SK-N-SH (cell line): ENCODE measurements around the gene HEMK1. TPM values are rescaled to one million over a fixed set of nuclear protein-coding genes. Genes with fewer than 3 reads are reported as not detected.

Experiments used
- CTCF ChIA-PET: fragments of 300-600, 350-600 bp; formaldehyde crosslinking; extraction: SDS; loops from one replicate; lab custom pipeline; 2021; lab: Yijun Ruan, JAX
- POLR2A ChIA-PET: fragments of 350-600 bp; sonication (Branson Sonifier 250); formaldehyde crosslinking; extraction: SDS; loops from one replicate; lab custom pipeline; 2020; ENCODE audit warnings: antibody characterized with exemption, inconsistent platforms; lab: Yijun Ruan, JAX
- DNase-seq: peaks from one replicate; pipeline ENCODE4 v3.0.0; 2012
- H2AFZ ChIP-seq: fragments of 200-600 bp; sonication (generic); 2 replicates; pipeline ENCODE4 v1.8.1; 2016; ENCODE audit warnings: antibody characterized with exemption, mild to moderate bottlenecking, low read depth
- H3F3A ChIP-seq: fragments of 200-600 bp; sonication (generic); replicated peaks from 2 replicates; pipeline ENCODE3; 2016; ENCODE audit warnings: antibody characterized with exemption, mild to moderate bottlenecking; ENCODE audit not compliant: insufficient read depth
- H3K27ac ChIP-seq, 2 experiments: fragments of 200-500 bp in 1 of 2; fragments of 200-600 bp in 1 of 2; sonication (Bioruptor generic) in 1 of 2; sonication (generic), shearing (Covaris generic) in 1 of 2; 2 replicates each; pipeline versions ENCODE4 v1.5.1 to v1.6.1; 2014 to 2016; ENCODE audit warnings: low read depth in 2 of 2, inconsistent platforms in 1 of 2, low read length in 1 of 2, mild to moderate bottlenecking in 1 of 2, mixed read lengths in 1 of 2
- H3K27me3 ChIP-seq: fragments of 200-600 bp; sonication (generic), shearing (Covaris generic); 2 replicates; pipeline ENCODE4 v1.6.1; 2016; ENCODE audit warnings: mixed run types; ENCODE audit not compliant: insufficient read depth
- H3K36me3 ChIP-seq, 2 experiments: fragments of 200-500 bp in 1 of 2; fragments of 200-600 bp in 1 of 2; sonication (Bioruptor generic) in 1 of 2; sonication (generic) in 1 of 2; replicated peaks in 1 of 2; 2 replicates each; pipeline versions ENCODE3 to v1.5.1; 2014 to 2016; ENCODE audit warnings: low read length in 1 of 2, mild to moderate bottlenecking in 1 of 2; ENCODE audit not compliant: insufficient read depth in 2 of 2, control insufficient read depth in 1 of 2
- H3K4me1 ChIP-seq, 2 experiments: fragments of 200-500 bp in 1 of 2; fragments of 200-600 bp in 1 of 2; sonication (Bioruptor generic) in 1 of 2; sonication (generic), shearing (Covaris generic) in 1 of 2; 2 replicates each; pipeline versions ENCODE4 v1.5.1 to v1.6.1; 2014 to 2016; ENCODE audit warnings: low read depth in 1 of 2, low read length in 1 of 2, mixed run types in 1 of 2; ENCODE audit not compliant: insufficient read depth in 2 of 2, control insufficient read depth in 1 of 2
- H3K4me2 ChIP-seq: fragments of 200-600 bp; sonication (generic), shearing (Covaris generic); 2 replicates; pipeline ENCODE4 v1.6.1; 2017; ENCODE audit warnings: mixed run types
- H3K4me3 ChIP-seq, 2 experiments: fragments of 200-500 bp in 1 of 2; fragments of 200-600 bp in 1 of 2; sonication (Bioruptor generic) in 1 of 2; sonication (generic), shearing (Covaris generic) in 1 of 2; 2 replicates each; pipeline versions ENCODE4 v1.5.1 to v1.8.1; 2014 to 2016; ENCODE audit warnings: low read depth in 2 of 2, inconsistent platforms in 1 of 2, low read length in 1 of 2, mild to moderate bottlenecking in 1 of 2, mixed read lengths in 1 of 2, moderate library complexity in 1 of 2
- H3K79me2 ChIP-seq: fragments of 200-600 bp; sonication (generic); 2 replicates; pipeline ENCODE4 v1.8.1; 2017; ENCODE audit warnings: mild to moderate bottlenecking; ENCODE audit not compliant: insufficient read depth
- H3K9ac ChIP-seq: fragments of 200-600 bp; sonication (generic); 2 replicates; pipeline ENCODE4 v1.6.1; 2017; ENCODE audit warnings: mixed run types
- H3K9me2 ChIP-seq: fragments of 200-600 bp; sonication (generic); 2 replicates; pipeline ENCODE4 v1.6.1; 2017; ENCODE audit warnings: mixed run types
- H3K9me3 ChIP-seq: fragments of 200-600 bp; sonication (generic); 2 replicates; pipeline ENCODE4 v1.6.1; 2017; ENCODE audit warnings: mixed run types, mild to moderate bottlenecking, moderate library complexity
- H4K20me1 ChIP-seq: fragments of 200-600 bp; sonication (generic); 2 replicates; pipeline ENCODE4 v1.6.1; 2017; ENCODE audit warnings: mild to moderate bottlenecking, mixed run types; ENCODE audit not compliant: insufficient read depth
- CHD2 ChIP-seq: fragments of 150-350 bp; IDR thresholded peaks from 2 replicates; pipeline ENCODE4 v1.6.1; 2018; ENCODE audit warnings: low read length; ENCODE audit not compliant: partially characterized antibody
- EP300 ChIP-seq, 2 experiments: IDR thresholded peaks; 2 replicates each; pipeline versions ENCODE4 v1.4.0 to v1.6.1; 2012; ENCODE audit warnings: borderline replicate concordance in 1 of 2, low read depth in 1 of 2, low read length in 1 of 2
- EZH2phosphoT487 ChIP-seq: fragments of 200-600 bp; sonication (generic); IDR thresholded peaks from 2 replicates; pipeline ENCODE4 v1.6.1; 2017; ENCODE audit warnings: low read depth, mixed run types, mild to moderate bottlenecking, antibody characterized with exemption, moderate library complexity, borderline replicate concordance
- FOXM1 ChIP-seq: IDR thresholded peaks from 2 replicates; pipeline ENCODE4 v1.4.0; 2012; ENCODE audit warnings: low read depth, mild to moderate bottlenecking
- GATA2 ChIP-seq: sonication (generic); formaldehyde crosslinking; IDR thresholded peaks from 2 replicates; pipeline ENCODE4 v1.5.0; 2020; ENCODE audit warnings: mild to moderate bottlenecking, missing genetic modification reagents
- JUND ChIP-seq: IDR thresholded peaks from 2 replicates; pipeline ENCODE4 v1.4.0; 2012
- MEF2A ChIP-seq: IDR thresholded peaks from 2 replicates; pipeline ENCODE4 v1.4.0; 2012; ENCODE audit warnings: low read depth, borderline replicate concordance
- MXI1 ChIP-seq: IDR thresholded peaks from 2 replicates; pipeline ENCODE4 v1.6.1; 2012; ENCODE audit warnings: mild to moderate bottlenecking, low read depth, low read length, improper control_type of control experiment
- NFIC ChIP-seq: IDR thresholded peaks from 2 replicates; pipeline ENCODE4 v1.4.0; 2012; ENCODE audit warnings: borderline replicate concordance
- PBX3 ChIP-seq: IDR thresholded peaks from 2 replicates; pipeline ENCODE4; 2012
- POLR2AphosphoS5 ChIP-seq: IDR thresholded peaks from 2 replicates; pipeline ENCODE4 v1.6.1; 2012; ENCODE audit warnings: low read depth, low read length
- RAD21 ChIP-seq: IDR thresholded peaks from 2 replicates; pipeline ENCODE4 v1.6.1; 2012; ENCODE audit warnings: mild to moderate bottlenecking, low read length
- RCOR1 ChIP-seq: fragments of 150-350 bp; IDR thresholded peaks from 2 replicates; pipeline ENCODE4 v1.6.1; 2017; ENCODE audit warnings: antibody characterized with exemption, low read length
- RFX5 ChIP-seq: IDR thresholded peaks from 2 replicates; pipeline ENCODE4 v1.6.1; 2012; ENCODE audit warnings: mild to moderate bottlenecking, improper control_type of control experiment, low read length
- SIN3A ChIP-seq: IDR thresholded peaks from 2 replicates; pipeline ENCODE4 v1.6.1; 2012; ENCODE audit warnings: low read depth, mild to moderate bottlenecking, low read length, moderate library complexity, borderline replicate concordance
- SMC3 ChIP-seq: IDR thresholded peaks from 2 replicates; pipeline ENCODE4 v1.6.1; 2012; ENCODE audit warnings: low read depth, low read length, improper control_type of control experiment
- TAF1 ChIP-seq: IDR thresholded peaks from 2 replicates; pipeline ENCODE4 v1.6.1; 2012; ENCODE audit warnings: low read depth, mild to moderate bottlenecking, low read length, moderate library complexity, borderline replicate concordance
- USF1 ChIP-seq: IDR thresholded peaks from 2 replicates; pipeline ENCODE4 v1.4.0; 2012; ENCODE audit warnings: low read depth, borderline replicate concordance
- YY1 ChIP-seq: IDR thresholded peaks from 2 replicates; pipeline ENCODE4 v1.4.0; 2012; ENCODE audit warnings: low read depth, mild to moderate bottlenecking
- WGBS: methylation state at CpG from one replicate; pipeline ENCODE4 v1.1.6; 2017; ENCODE audit warnings: low lambda C conversion rate; 5-methylcytosine and 5-hydroxymethylcytosine counted together
- polyA plus RNA-seq, 3 experiments: library from polyadenylated mRNA; depleted of rRNA; stranded (reverse); fragments of >200 nt; gene quantifications; 2 replicates each; pipeline ENCODE4 v1.2.3, GENCODE V29; 2012
- TF ChIP-seq, protein P1 (sequence below): IDR thresholded peaks from 2 replicates; pipeline ENCODE4 v1.4.0; 2012; ENCODE audit warnings: low read depth

Gene HEMK1
- polyA plus RNA-seq, 1 of the 3 experiments (the other 2 are of a cell fraction) = 15.4 TPM

- Histone ChIP-seq H3K9me2 (no peaks in the 10 kb centered on the region), H3K4me1 (peaks cover 8 to 34% of the 10 kb centered on the region in 2 experiments; a peak in 3 of 4 replicates), H3K36me3 (no peaks in the 10 kb centered on the region), H4K20me1 (no peaks in the 10 kb centered on the region), H3K4me2 (no peak overlapping the region), H3K9me3 (no peaks in the 10 kb centered on the region), H3K27ac (no peak overlapping the region), H2AFZ (no peak overlapping the region), H3K79me2 (no peaks in the 10 kb centered on the region), H3K4me3 (no peak overlapping the region), H3K9ac (no peak overlapping the region), H3F3A (no peaks in the 10 kb centered on the region)
- POLR2A ChIA-PET = no interaction called here
- CTCF ChIA-PET = interaction anchor here (1.1 to 14.3 kb wide), 4 partner anchors 17 to 84 kb away, joined by 4 to 162 read pairs (median 4); partner anchors contain the start of genes DOCK3 and MAPKAPK3
- no peak for DNase-seq
- TF ChIP-seq SIN3A = no peak
- TF ChIP-seq GATA2 = no peak
- TF ChIP-seq MXI1 = no peak
- TF ChIP-seq SMC3 = no peak
- no peak for TF ChIP-seq YY1
- no peak for TF ChIP-seq NFIC
- TF ChIP-seq, all 33 proteins: peak for 0
- no peaks in the 10 kb centered on the region for H3K27me3 ChIP-seq
Measured at GRCh38 chr3:50635066-50635465, 65.7 kb downstream of the HEMK1 start.

DNA sequence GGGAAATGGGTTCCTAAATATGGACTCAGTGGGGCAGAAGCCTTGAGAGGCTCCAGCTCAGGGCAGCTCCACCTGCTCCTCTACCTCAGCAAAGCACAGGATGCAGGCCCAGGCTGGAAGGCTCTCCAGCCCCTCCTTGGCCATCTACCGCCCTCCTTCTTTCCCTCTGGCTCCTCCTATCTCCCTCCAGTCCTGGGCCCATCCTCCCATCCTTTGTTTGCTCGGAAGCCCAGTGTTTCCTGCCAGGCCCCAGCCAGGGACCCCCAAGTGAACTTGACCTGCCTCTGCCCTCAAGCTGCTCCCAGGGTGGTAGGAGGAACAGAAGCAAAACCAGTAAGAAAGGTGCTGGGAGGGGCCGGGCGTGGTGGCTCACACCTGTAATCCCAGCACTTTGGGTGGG is 67.7 kb downstream of the HEMK1 start:
- 100% methylated on average over 4 of the region's 4 CpGs for WGBS
- H3F3A ChIP-seq = no peaks in the 10 kb centered on the region
- H3K79me2 ChIP-seq = no peaks in the 10 kb centered on the region
- no peak overlapping the region for H3K9ac ChIP-seq
- H3K36me3 ChIP-seq = no peaks in the 10 kb centered on the region
- H3K27me3 ChIP-seq = no peaks in the 10 kb centered on the region
- POLR2A ChIA-PET = no interaction called here
- peaks cover 8 to 14% of the 10 kb centered on the region in 2 experiments; a peak in 3 of 4 replicates for H3K4me1 ChIP-seq
- no peak for TF ChIP-seq MXI1
- TF ChIP-seq RFX5 = no peak
- no peak for TF ChIP-seq TAF1
- TF ChIP-seq USF1 = no peak
- TF ChIP-seq NFIC = no peak
- TF ChIP-seq, protein P1, sequence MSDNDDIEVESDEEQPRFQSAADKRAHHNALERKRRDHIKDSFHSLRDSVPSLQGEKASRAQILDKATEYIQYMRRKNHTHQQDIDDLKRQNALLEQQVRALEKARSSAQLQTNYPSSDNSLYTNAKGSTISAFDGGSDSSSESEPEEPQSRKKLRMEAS = no peak
- no peak for TF ChIP-seq SMC3
- no peak for TF ChIP-seq MEF2A
- TF ChIP-seq PBX3 = no peak
- no peak for TF ChIP-seq YY1
- no peak for TF ChIP-seq CHD2
- TF ChIP-seq EP300 (IDR thresholded peaks at IDR 0.05; ENCODE audit: borderline replicate concordance in 1 of 2, low read depth in 1 of 2, low read length in 1 of 2) = no peak
- no peak for TF ChIP-seq RCOR1
- TF ChIP-seq JUND = no peak
- no peak for TF ChIP-seq RAD21
- no peak for TF ChIP-seq GATA2
- TF ChIP-seq FOXM1 = no peak
- no peak for TF ChIP-seq EZH2phosphoT487
- TF ChIP-seq POLR2AphosphoS5 = no peak
- H4K20me1 ChIP-seq = no peaks in the 10 kb centered on the region
- CTCF ChIA-PET = interaction anchor here (2.9 to 14.3 kb wide), 2 partner anchors 16 to 19 kb away, joined by 8 to 162 read pairs; partner anchors contain the start of gene MAPKAPK3
- H2AFZ ChIP-seq = no peak overlapping the region
- no peak overlapping the region for H3K27ac ChIP-seq
- no peak for DNase-seq
- H3K9me2 ChIP-seq = no peaks in the 10 kb centered on the region
- no peaks in the 10 kb centered on the region for H3K9me3 ChIP-seq
- no peak overlapping the region for H3K4me2 ChIP-seq
- no peak overlapping the region for H3K4me3 ChIP-seq
